Brain microvascular endothelial cell (primary cell): Measurements from ENCODE around the gene TAGAP.
"Not testable (repeated sequence)": the region's sequence is repeated elsewhere in the genome, so short reads cannot be mapped to it uniquely, and the experiment has no call there.

Source experiments
- DNase-seq: peaks from one replicate; pipeline ENCODE4 v3.0.0-alpha.2; 2020
- H3K27ac ChIP-seq: fragments of 250-450 bp; sonication (Bioruptor Pico); 2 replicates; pipeline ENCODE4 v1.5.1; 2020; ENCODE audit warnings: mild to moderate bottlenecking, moderate library complexity
- H3K27me3 ChIP-seq: fragments of 250-450 bp; sonication (Bioruptor Pico); replicated peaks from 2 replicates; pipeline ENCODE4 v1.5.1; 2020; ENCODE audit warnings: mild to moderate bottlenecking
- H3K36me3 ChIP-seq: fragments of 250-450 bp; sonication (Bioruptor Pico); replicated peaks from 2 replicates; pipeline ENCODE4 v1.5.1; 2020; ENCODE audit warnings: mild to moderate bottlenecking
- H3K4me3 ChIP-seq: 2 replicates; pipeline ENCODE4 v1.5.1; 2011; ENCODE audit warnings: low read depth, mild to moderate bottlenecking, control low read depth, low read length, moderate library complexity
- in situ Hi-C: cut with HindIII; loops from 2 replicates; pipeline ENCODE4 v1.10.0; 2017; ENCODE audit warnings: low sequenced_read_pairs, low pct_ligation_motif_present
- TF ChIP-seq, protein P1 (sequence below): IDR thresholded peaks from 2 replicates; pipeline ENCODE4 v1.5.1; 2011; ENCODE audit warnings: low read depth, mild to moderate bottlenecking, moderate library complexity, low read length, control low read depth, inconsistent platforms; ENCODE audit errors: missing control alignments

Gene TAGAP

DNA sequence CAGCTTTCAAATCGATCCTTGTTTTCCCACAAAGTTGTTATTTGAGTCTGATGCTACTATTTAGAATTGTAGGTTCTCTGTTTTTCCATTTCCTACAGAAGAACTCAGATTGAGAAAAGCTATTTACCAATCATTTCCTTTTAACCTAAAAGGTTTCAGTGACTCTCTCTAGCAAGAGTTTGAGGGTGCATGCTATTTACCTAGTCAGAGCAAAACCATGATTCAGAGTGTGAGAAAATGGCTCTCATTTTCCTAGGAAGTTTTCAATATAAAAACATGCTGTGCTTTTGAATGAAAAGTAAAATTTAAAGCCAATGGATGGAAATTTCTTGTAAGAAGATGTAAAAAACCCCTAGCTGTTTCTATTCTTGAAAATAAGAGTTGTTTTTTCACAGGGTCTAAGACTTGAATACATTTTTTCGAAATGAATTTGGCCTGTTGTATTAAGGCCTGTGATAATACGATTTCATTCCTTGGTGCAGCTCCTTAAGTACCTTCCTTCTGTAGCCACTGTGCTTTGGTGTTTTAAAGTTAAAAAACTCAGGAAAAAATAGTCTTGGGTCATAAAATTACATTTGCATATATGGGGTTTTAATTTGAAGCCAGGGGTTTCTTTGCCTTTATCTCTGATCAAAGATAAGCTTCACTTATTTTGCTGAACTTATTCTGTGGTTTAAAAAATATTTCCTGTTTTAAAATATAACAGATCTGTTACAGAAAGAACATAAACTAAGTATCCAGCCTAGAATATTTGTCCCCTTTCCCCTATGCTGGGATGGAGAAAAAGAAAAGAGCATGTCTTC, 26.8 kb downstream of the TAGAP start:
- Histone ChIP-seq H3K4me3 (no peak overlapping the region), H3K27me3 (no peaks in the 10 kb centered on the region), H3K27ac (no peak overlapping the region), H3K36me3 (no peaks in the 10 kb centered on the region)
- TF ChIP-seq, protein P1, sequence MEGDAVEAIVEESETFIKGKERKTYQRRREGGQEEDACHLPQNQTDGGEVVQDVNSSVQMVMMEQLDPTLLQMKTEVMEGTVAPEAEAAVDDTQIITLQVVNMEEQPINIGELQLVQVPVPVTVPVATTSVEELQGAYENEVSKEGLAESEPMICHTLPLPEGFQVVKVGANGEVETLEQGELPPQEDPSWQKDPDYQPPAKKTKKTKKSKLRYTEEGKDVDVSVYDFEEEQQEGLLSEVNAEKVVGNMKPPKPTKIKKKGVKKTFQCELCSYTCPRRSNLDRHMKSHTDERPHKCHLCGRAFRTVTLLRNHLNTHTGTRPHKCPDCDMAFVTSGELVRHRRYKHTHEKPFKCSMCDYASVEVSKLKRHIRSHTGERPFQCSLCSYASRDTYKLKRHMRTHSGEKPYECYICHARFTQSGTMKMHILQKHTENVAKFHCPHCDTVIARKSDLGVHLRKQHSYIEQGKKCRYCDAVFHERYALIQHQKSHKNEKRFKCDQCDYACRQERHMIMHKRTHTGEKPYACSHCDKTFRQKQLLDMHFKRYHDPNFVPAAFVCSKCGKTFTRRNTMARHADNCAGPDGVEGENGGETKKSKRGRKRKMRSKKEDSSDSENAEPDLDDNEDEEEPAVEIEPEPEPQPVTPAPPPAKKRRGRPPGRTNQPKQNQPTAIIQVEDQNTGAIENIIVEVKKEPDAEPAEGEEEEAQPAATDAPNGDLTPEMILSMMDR: no peak
- DNase-seq: no peak
- in situ Hi-C loops: no loop called here

DNA sequence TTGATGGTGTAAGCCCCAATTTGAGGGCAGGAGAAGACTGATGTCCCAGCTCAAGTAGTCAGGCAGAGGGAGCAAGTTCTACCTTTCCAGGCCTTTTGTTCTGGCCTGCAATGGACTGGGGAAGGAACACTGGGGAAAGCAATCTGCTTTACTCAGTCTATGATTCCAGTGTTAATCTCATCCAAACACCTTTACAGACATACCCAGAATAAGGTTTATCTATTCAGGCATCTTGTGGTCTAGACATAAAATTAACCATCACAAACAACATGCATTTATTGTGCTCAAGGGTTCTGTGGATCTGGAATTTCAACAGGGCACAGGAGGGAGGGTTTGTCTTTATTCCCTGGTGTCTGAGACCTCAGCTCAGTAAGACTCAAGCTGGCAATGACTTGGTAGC, 30.4 kb downstream of the TAGAP start:
- Histone ChIP-seq H3K36me3 (no peaks in the 10 kb centered on the region), H3K27me3 (no peaks in the 10 kb centered on the region), H3K4me3 (no peak overlapping the region), H3K27ac (no peak overlapping the region)
- in situ Hi-C loops: no loop called here
- TF ChIP-seq, protein P1: no peak
- DNase-seq: no peak

DNA sequence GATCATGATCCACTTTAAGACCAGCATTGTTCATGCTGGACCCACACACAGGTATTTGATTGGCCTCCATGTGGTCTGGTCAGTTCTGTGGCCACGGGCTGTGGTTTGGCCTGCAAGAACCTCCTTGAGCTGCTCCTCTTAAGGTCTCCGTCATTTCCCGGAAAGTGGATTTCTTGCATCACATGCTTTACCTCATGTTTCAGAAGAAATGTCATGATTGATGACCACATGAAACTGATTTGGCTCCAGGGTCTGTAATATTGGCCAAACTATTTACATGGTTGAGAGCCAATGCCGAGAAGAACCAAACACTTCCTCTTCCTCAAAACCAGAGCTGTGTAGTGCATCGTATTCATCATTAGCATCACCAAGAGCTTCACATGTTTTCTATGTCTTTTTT, 31.6 kb downstream of the TAGAP start:
- Histone ChIP-seq H3K27me3 (no peaks in the 10 kb centered on the region), H3K4me3 (no peak overlapping the region), H3K27ac (no peak overlapping the region), H3K36me3 (no peaks in the 10 kb centered on the region)
- no peak for DNase-seq
- TF ChIP-seq, protein P1: no peak
- in situ Hi-C loops: no loop called here

DNA sequence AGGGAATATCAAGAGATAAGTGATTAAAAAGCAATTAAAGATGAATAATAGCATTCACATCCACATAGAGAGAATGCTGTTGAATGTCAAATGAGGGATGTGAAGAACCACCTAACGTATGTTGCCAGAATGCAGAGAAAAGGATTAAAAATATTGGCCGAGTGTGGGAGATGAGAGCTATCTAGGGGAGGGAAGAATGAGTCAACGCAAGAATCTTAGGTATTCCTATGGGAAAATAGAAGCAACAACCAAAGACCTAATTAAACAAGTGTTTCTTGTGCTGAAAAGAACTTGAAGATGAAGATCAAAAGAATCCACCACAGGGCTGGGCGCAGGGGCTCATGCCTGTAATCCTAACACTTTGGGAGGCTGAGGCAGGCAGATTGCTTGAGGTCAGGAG, 32.6 kb downstream of the TAGAP start:
- DNase-seq: peak; percentile 10

DNA sequence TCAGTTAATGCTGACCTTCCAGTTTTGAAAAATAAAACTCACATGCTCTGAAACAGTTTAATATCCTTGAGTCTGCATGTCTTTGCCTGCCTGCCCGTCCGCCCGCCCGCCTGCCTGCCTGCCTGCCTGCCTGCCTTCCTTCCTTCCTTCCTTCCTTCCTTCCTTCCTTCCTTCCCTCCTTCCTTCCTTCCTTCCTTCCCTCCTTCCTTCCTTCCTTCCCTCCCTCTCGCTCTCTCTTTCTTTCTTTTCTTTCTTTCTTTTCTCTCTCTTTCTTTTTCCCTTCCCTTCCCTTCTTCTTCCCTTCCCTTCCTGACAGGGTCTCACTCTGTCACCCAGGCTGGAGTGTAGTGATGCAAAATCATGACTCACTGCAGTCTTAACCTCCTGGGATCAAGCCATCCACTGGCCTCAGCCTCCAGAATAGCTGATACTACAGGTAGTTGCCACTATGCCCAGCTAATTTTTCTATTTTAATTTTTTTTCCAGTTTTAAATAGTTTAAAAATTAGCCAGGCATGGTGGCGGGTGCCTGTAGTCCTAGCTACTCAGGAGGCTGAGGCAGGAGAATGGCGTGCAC, 34.7 kb downstream of the TAGAP start:
- in situ Hi-C loops, H3K27ac ChIP-seq, H3K4me3 ChIP-seq, H3K27me3 ChIP-seq, H3K36me3 ChIP-seq, DNase-seq: not testable (repeated sequence)

More for the DNA sequence above, 32.6 kb downstream of the TAGAP start:
- no peak overlapping the region for H3K27ac ChIP-seq
- in situ Hi-C loops: no loop called here
- H3K36me3 ChIP-seq: no peaks in the 10 kb centered on the region
- TF ChIP-seq, protein P1: no peak
- no peaks in the 10 kb centered on the region for H3K27me3 ChIP-seq
- no peak overlapping the region for H3K4me3 ChIP-seq

DNA sequence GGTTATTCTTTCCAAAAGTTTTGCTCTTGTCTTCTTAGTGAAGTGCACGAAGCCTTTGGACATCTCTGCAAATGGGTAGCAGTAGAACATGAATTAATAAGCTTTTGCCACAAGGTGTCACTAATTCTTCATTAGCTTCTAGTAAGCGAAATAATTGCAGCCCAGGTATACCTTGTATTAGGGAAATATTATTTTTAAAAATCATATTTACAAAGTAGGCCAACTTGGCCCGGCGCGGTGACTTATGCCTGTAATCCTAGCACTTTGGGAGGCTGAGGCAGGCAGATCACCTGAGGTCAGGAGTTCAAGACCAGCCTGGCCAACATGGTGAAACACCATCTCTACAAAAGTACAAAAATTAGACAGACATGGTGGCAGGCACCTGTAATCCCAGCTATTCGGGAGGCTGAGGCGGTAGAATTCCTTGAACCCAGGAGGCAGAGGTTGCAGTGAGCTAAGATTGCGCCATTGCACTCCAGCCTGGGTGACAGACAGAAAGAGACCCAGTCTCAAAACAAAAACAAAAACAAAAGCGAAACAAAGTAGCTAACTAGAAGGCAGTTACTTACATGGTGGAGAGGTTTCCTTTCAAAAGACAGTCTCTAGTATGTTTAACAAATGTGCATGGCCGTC, 36.0 kb downstream of the TAGAP start:
- Histone ChIP-seq H3K27ac (no peak overlapping the region), H3K36me3 (no peaks in the 10 kb centered on the region), H3K27me3 (no peaks in the 10 kb centered on the region), H3K4me3 (no peak overlapping the region)
- in situ Hi-C loops: no loop called here
- TF ChIP-seq, protein P1: peak; percentile 38
- no peak for DNase-seq
